ENCODE data around the gene TNFRSF13B. TPM values are rescaled to one million over a fixed set of nuclear protein-coding genes. Genes with fewer than 3 reads are reported as not detected.

TNFRSF13B gene
- total RNA-seq, 1 experiment from 2014 or later = 0.28 TPM

- Histone ChIP-seq H3K14ac (ENCODE audit: insufficient read depth, low read length) (no peak overlapping the region), H3K23ac (ENCODE audit: insufficient read length, low read depth, low read length) (no peak overlapping the region), H3K9me3 (ENCODE audit: control insufficient read depth, low read depth, low read length) (no peaks in the 10 kb centered on the region), H3K79me2 (ENCODE audit: insufficient read depth, low read length) (no peaks in the 10 kb centered on the region), H3K23me2 (ENCODE audit: insufficient read length, low read depth, low read length, poor library complexity, severe bottlenecking) (no peaks in the 10 kb centered on the region), H3K27ac (ENCODE audit: insufficient read length, low read depth, low read length) (no peak overlapping the region), H3K4me1 (ENCODE audit: insufficient read depth, low read length) (peaks cover 5% of the 10 kb centered on the region; the same call in 1 of the 2 replicates), H2AK5ac (ENCODE audit: insufficient read length, low read length) (no peak overlapping the region), H4K5ac (ENCODE audit: insufficient read length, low read depth, low read length) (no peak overlapping the region), H3K56ac (ENCODE audit: insufficient read length, low read depth, low read length) (no peak overlapping the region), H3K79me1 (ENCODE audit: insufficient read depth, low read depth, low read length, poor library complexity, severe bottlenecking) (no peaks in the 10 kb centered on the region), H3K27me3 (ENCODE audit: insufficient read depth, low read length) (no peaks in the 10 kb centered on the region), H2BK5ac (ENCODE audit: insufficient read length, low read length) (no peak overlapping the region), H4K20me1 (ENCODE audit: control insufficient read depth, insufficient read depth, insufficient read length) (no peaks in the 10 kb centered on the region), H2BK12ac (ENCODE audit: insufficient read length, low read depth, low read length) (no peak overlapping the region), H3K4me2 (ENCODE audit: insufficient read depth, insufficient read length, low read length) (no peak overlapping the region), H3K4ac (ENCODE audit: low read depth, low read length) (no peak overlapping the region), H4K8ac (replicated peaks; ENCODE audit: insufficient read length, low read depth, low read length) (no peak overlapping the region), H3T11ph (ENCODE audit: low read length) (no peak overlapping the region), H2AFZ (ENCODE audit: low read length) (no peak overlapping the region), H3K18ac (ENCODE audit: insufficient read length, low read depth, low read length) (no peak overlapping the region), H3K9ac (ENCODE audit: extremely low read depth, insufficient read length, low read length) (no peak overlapping the region), H4K91ac (ENCODE audit: insufficient read length, low read depth, low read length) (no peak overlapping the region), H2BK120ac (ENCODE audit: low read depth, low read length, poor library complexity, severe bottlenecking) (no peak overlapping the region), H2BK15ac (ENCODE audit: low read depth, low read length) (no peak overlapping the region), H2BK20ac (ENCODE audit: low read depth, low read length, poor library complexity, severe bottlenecking) (no peak overlapping the region)
- Mint-ChIP-seq H3K4me1 (peaks cover 27 to 31% of the 10 kb centered on the region in 2 experiments), H3K27me3 (ENCODE audit: low read depth) (no peaks in the 10 kb centered on the region), H3K27ac (no peak overlapping the region), H3K9me3 (peaks cover 0 to 2% of the 10 kb centered on the region in 2 experiments; a peak in 1 of 5 replicates), H3K4me3 (no peak overlapping the region), H3K36me3 (ENCODE audit: insufficient read depth in 1 of 3, low read depth in 3 of 3) (no peaks in the 10 kb centered on the region; a peak in 1 of 7 replicates)
- DNase-seq = no peak
- TF ChIP-seq CTCF (conservative IDR thresholded peaks at IDR 0.05) = no peak
- WGBS (ENCODE audit: extremely low coverage, insufficient read length, low lambda C conversion rate) = no CpG with 5 or more reads among the region's 10 CpGs
Observed at GRCh38 chr17:16938031-16938430, 33.9 kb downstream of the TNFRSF13B start.

Data from H9 (cell line).